ENCODE measurements around the gene ZNF423.

DNA sequence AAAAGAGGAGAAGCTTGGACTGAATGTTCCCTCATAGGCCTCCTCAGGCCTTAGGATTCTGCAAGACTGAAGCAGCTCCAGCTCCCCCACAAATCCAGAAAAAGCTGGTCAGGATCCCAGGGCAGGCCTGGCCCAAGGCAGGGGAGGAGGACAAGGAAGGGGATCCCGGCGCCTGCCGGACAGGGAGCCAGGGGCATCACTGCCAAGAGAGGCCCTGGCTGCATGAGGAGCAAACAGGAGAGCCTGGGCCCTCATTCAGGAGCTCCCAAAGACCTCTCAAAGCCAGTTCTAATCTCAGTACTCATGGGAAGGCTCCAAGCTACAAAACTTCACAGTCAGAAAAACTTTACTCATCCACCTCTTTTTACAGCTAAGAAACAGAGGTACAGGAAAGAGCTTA, 67.3 kb downstream of the ZNF423 start:
- TF ChIP-seq, protein P1, sequence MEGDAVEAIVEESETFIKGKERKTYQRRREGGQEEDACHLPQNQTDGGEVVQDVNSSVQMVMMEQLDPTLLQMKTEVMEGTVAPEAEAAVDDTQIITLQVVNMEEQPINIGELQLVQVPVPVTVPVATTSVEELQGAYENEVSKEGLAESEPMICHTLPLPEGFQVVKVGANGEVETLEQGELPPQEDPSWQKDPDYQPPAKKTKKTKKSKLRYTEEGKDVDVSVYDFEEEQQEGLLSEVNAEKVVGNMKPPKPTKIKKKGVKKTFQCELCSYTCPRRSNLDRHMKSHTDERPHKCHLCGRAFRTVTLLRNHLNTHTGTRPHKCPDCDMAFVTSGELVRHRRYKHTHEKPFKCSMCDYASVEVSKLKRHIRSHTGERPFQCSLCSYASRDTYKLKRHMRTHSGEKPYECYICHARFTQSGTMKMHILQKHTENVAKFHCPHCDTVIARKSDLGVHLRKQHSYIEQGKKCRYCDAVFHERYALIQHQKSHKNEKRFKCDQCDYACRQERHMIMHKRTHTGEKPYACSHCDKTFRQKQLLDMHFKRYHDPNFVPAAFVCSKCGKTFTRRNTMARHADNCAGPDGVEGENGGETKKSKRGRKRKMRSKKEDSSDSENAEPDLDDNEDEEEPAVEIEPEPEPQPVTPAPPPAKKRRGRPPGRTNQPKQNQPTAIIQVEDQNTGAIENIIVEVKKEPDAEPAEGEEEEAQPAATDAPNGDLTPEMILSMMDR (IDR thresholded peaks at IDR 0.05; ENCODE audit: borderline replicate concordance, extremely low read depth, low read length, poor library complexity, severe bottlenecking) = no peak
- no peak for TF ChIP-seq EZH2 (IDR thresholded peaks at IDR 0.05; ENCODE audit: borderline replicate concordance, low read depth, low read length, severe bottlenecking)
